NT2/D1 (cell line): ENCODE data around the gene KCNH3.

ENCODE experiments used
- YY1 ChIP-seq: IDR thresholded peaks from 2 replicates; pipeline ENCODE4 v1.6.1; 2011; ENCODE audit not compliant: insufficient read length, insufficient read depth
- ZNF274 ChIP-seq: IDR thresholded peaks from 2 replicates; pipeline ENCODE4 v1.6.1; 2011; ENCODE audit warnings: mild to moderate bottlenecking, low read depth, low read length

DNA sequence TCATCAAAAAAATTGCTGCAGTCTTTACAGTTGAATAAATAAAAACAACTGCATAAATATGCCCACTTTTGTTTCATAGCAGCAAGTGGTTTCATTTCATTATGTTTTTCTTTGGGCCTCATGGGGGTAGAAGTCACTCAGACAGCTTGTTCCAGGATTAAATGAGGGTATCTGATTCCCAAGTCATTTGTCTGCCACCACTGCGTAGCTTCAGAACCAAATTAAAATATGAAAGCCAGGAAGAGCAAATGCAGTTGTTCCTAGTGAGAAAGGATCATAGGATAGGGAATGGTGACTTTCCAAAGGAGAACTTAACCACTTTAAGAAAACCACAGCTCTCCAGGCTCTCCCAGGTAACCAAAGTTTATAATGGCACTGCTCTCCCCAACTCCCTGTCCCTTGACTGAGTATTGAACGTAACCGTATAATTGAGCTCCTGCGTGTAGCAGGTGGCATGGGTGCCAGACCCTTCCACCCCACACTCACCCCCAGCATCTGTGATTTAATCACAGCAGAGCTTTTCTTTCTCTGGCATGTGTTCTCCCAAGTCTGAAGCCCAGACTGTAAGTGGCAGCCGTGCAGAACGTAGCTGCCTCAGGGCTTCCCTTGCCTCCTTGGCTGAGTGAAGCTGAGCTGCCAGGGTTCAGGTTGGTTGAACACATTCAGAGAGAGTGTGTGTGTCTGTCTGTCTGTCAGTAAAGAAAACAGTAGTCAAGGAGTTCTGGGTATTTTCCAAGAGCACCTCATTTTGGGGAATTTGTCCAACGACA lies 11.3 kb upstream of the KCNH3 start:
- TF ChIP-seq YY1 (no peak), ZNF274 (no peak)
